HCT116 (cell line): ENCODE measurements around the gene PCBP3. TPM values are rescaled to one million over a fixed set of nuclear protein-coding genes. Genes with fewer than 3 reads are reported as not detected.

Experiments
- ATAC-seq: fragments of 200-7000 bp; cut with Tn5 transposase; 2 replicates; pipeline ENCODE4 v1.9.1; 2020; ENCODE audit warnings: mild to moderate bottlenecking, moderate library complexity
- BruUV-seq: library from RNA; stranded (reverse); fragments of 400-500 nt; replicated peaks from 2 replicates; lab custom pipeline; 2021; lab: Mats Ljungman, UMichigan
- CTCF ChIA-PET: fragments of 300-600 bp; sonication (Branson Sonifier 250); formaldehyde crosslinking; loops from one replicate; lab custom pipeline; 2021; ENCODE audit warnings: antibody characterized with exemption; lab: Charles Lee
- POLR2A ChIA-PET: fragments of 300-600, 350-600 bp; sonication (Branson Sonifier 250); formaldehyde crosslinking; loops from one replicate; lab custom pipeline; 2021; ENCODE audit warnings: antibody characterized with exemption; lab: Charles Lee
- RAD21 ChIA-PET, 2 experiments: fragments of 300-600 bp; sonication (Branson Sonifier 250); formaldehyde crosslinking; loops; one replicate each; lab custom pipeline; 2023; ENCODE audit warnings: low total read pairs in 2 of 2; ENCODE audit not compliant: uncharacterized antibody in 2 of 2, unreplicated experiment in 2 of 2, low non-redundant PET in 1 of 2; lab: Charles Lee
- DNase-seq: peaks from one replicate; pipeline ENCODE4 v3.0.0-alpha.2; 2010; ENCODE audit warnings: low read depth, low spot score
- H2AFZ ChIP-seq: fragments of 200-600 bp; shearing (Covaris generic), sonication (generic); 2 replicates; pipeline ENCODE4 v1.6.1; 2017; ENCODE audit warnings: low read depth, mixed run types, mixed read lengths, antibody characterized with exemption, low read length; ENCODE audit not compliant: poor library complexity, severe bottlenecking
- H3K27ac ChIP-seq: 2 replicates; pipeline ENCODE4 v1.5.1; 2012; ENCODE audit warnings: low read depth, low read length
- H3K27me3 ChIP-seq: fragments of 200-600 bp; sonication (generic); 2 replicates; pipeline ENCODE4 v1.6.1; 2016; ENCODE audit warnings: mixed run types, low read length, mixed read lengths; ENCODE audit not compliant: insufficient read depth
- H3K36me3 ChIP-seq, 2 experiments: fragments of 200-500 bp in 1 of 2; fragments of 200-600 bp in 1 of 2; sonication (Bioruptor generic) in 1 of 2; sonication (generic) in 1 of 2; 2 replicates each; pipeline versions ENCODE4 v1.5.1 to v1.6.1; 2014 to 2016; ENCODE audit warnings: low read length in 2 of 2, inconsistent platforms in 1 of 2, mixed read lengths in 1 of 2, mixed run types in 1 of 2; ENCODE audit not compliant: insufficient read depth in 2 of 2, control insufficient read depth in 1 of 2
- H3K4me1 ChIP-seq, 2 experiments: fragments of 200-600 bp in 1 of 2; sonication (generic) in 1 of 2; 2 replicates each; pipeline versions ENCODE4 v1.5.1 to v1.6.1; 2012 to 2017; ENCODE audit warnings: low read length in 2 of 2, inconsistent platforms in 1 of 2, mild to moderate bottlenecking in 1 of 2, mixed read lengths in 1 of 2, mixed run types in 1 of 2, moderate library complexity in 1 of 2; ENCODE audit not compliant: insufficient read depth in 2 of 2, control insufficient read depth in 1 of 2
- H3K4me2 ChIP-seq: fragments of 200-600 bp; sonication (generic); 2 replicates; pipeline ENCODE4 v1.6.1; 2017; ENCODE audit warnings: mixed run types, low read length, mixed read lengths
- H3K4me3 ChIP-seq, 2 experiments: fragments of 200-600 bp in 1 of 2; sonication (generic) in 1 of 2; replicated peaks in 1 of 2; 2 replicates each; pipeline ENCODE4 v1.5.1; 2011 to 2016; ENCODE audit warnings: low read length in 2 of 2, control low read depth in 1 of 2, low read depth in 1 of 2, mild to moderate bottlenecking in 1 of 2, mixed read lengths in 1 of 2, mixed run types in 1 of 2
- H3K79me2 ChIP-seq: fragments of 200-600 bp; sonication (generic); 2 replicates; pipeline ENCODE4 v1.6.1; 2017; ENCODE audit warnings: mild to moderate bottlenecking, mixed run types, low read length, moderate library complexity, mixed read lengths; ENCODE audit not compliant: insufficient read depth
- H3K9ac ChIP-seq: fragments of 200-600 bp; sonication (generic); 2 replicates; pipeline ENCODE4 v1.6.1; 2016; ENCODE audit warnings: low read length, mixed read lengths
- H3K9me2 ChIP-seq: fragments of 200-600 bp; sonication (generic), shearing (Covaris generic); 2 replicates; pipeline ENCODE4 v1.6.1; 2017; ENCODE audit warnings: mixed run types, mild to moderate bottlenecking, moderate library complexity; ENCODE audit not compliant: insufficient read depth
- H3K9me3 ChIP-seq, 2 experiments: fragments of 200-500 bp in 1 of 2; fragments of 200-600 bp in 1 of 2; sonication (Bioruptor generic) in 1 of 2; sonication (generic) in 1 of 2; 2 replicates each; pipeline ENCODE4 v1.6.1; 2014 to 2017; ENCODE audit warnings: low read length in 2 of 2, mixed read lengths in 2 of 2, inconsistent platforms in 1 of 2, low read depth in 1 of 2, mild to moderate bottlenecking in 1 of 2, mixed run types in 1 of 2, moderate library complexity in 1 of 2; ENCODE audit not compliant: control insufficient read depth in 1 of 2, insufficient read depth in 1 of 2
- H4K20me1 ChIP-seq: fragments of 200-600 bp; sonication (generic), shearing (Covaris generic); 2 replicates; pipeline ENCODE4 v1.6.1; 2017; ENCODE audit warnings: mixed run types, mild to moderate bottlenecking, moderate library complexity; ENCODE audit not compliant: insufficient read depth
- EGR1 ChIP-seq: IDR thresholded peaks from 2 replicates; pipeline ENCODE4 v1.6.1; 2012; ENCODE audit warnings: low read depth
- ELF1 ChIP-seq: IDR thresholded peaks from 2 replicates; pipeline ENCODE4 v1.6.1; 2012; ENCODE audit warnings: low read depth, borderline replicate concordance
- EZH2 ChIP-seq: fragments of 200-600 bp; sonication (generic); IDR thresholded peaks from 2 replicates; pipeline ENCODE4 v1.6.1; 2017; ENCODE audit warnings: antibody characterized with exemption, mixed run types
- EZH2phosphoT487 ChIP-seq: fragments of 200-600 bp; IDR thresholded peaks from 2 replicates; pipeline ENCODE4 v1.6.1; 2018; ENCODE audit warnings: antibody characterized with exemption, borderline replicate concordance
- SIN3A ChIP-seq: IDR thresholded peaks from 2 replicates; pipeline ENCODE4 v1.6.1; 2012; ENCODE audit warnings: low read depth
- SP1 ChIP-seq: IDR thresholded peaks from 2 replicates; pipeline ENCODE4 v1.6.1; 2012; ENCODE audit warnings: low read depth
- TCF7L2 ChIP-seq: IDR thresholded peaks from 2 replicates; pipeline ENCODE4 v1.7.0; 2011; ENCODE audit warnings: borderline replicate concordance, inconsistent platforms; ENCODE audit not compliant: insufficient read depth, insufficient read length; ENCODE audit errors: extremely low read depth
- intact Hi-C: fragments of 100-400 bp; cut with micrococcal nuclease; formaldehyde crosslinking; loops from 2 replicates; pipeline ENCODE4 v1.10.0; 2022
- total RNA-seq: library from RNA; stranded (reverse); gene quantifications from one replicate; pipeline ENCODE4 v1.2.1, GENCODE V29; 2021; ENCODE audit not compliant: unreplicated experiment
- TF ChIP-seq, protein P1 (sequence below): IDR thresholded peaks from 2 replicates; pipeline ENCODE4 v1.6.1; 2011; ENCODE audit warnings: mild to moderate bottlenecking, low read length, moderate library complexity; ENCODE audit not compliant: insufficient replicate concordance; ENCODE audit errors: extremely low read depth

The PCBP3 gene
- total RNA-seq, 1 experiment from 2014 or later, result 3.1 TPM

- no peak overlapping the region for H3K4me3 ChIP-seq
- BruUV-seq, result no TSS peak
- H3K27me3 ChIP-seq, result peaks cover 5% of the 10 kb centered on the region; the same call in 1 of the 2 replicates
- TF ChIP-seq EGR1 (no peak), SIN3A (no peak), TCF7L2 (no peak), SP1 (no peak), EZH2 (no peak), EZH2phosphoT487 (no peak), ELF1 (no peak)
- TF ChIP-seq, protein P1, sequence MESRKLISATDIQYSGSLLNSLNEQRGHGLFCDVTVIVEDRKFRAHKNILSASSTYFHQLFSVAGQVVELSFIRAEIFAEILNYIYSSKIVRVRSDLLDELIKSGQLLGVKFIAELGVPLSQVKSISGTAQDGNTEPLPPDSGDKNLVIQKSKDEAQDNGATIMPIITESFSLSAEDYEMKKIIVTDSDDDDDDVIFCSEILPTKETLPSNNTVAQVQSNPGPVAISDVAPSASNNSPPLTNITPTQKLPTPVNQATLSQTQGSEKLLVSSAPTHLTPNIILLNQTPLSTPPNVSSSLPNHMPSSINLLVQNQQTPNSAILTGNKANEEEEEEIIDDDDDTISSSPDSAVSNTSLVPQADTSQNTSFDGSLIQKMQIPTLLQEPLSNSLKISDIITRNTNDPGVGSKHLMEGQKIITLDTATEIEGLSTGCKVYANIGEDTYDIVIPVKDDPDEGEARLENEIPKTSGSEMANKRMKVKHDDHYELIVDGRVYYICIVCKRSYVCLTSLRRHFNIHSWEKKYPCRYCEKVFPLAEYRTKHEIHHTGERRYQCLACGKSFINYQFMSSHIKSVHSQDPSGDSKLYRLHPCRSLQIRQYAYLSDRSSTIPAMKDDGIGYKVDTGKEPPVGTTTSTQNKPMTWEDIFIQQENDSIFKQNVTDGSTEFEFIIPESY, result no peak
- no peaks in the 10 kb centered on the region for H3K9me3 ChIP-seq
- no peaks in the 10 kb centered on the region for H3K4me1 ChIP-seq
- RAD21 ChIA-PET, result no interaction called here
- H2AFZ ChIP-seq, result no peak overlapping the region
- no peaks in the 10 kb centered on the region for H3K79me2 ChIP-seq
- no peaks in the 10 kb centered on the region for H3K36me3 ChIP-seq
- ATAC-seq (no peak), DNase-seq (no peak)
- no peak overlapping the region for H3K9ac ChIP-seq
- no peaks in the 10 kb centered on the region for H4K20me1 ChIP-seq
- CTCF ChIA-PET, result no interaction called here
- no peaks in the 10 kb centered on the region for H3K9me2 ChIP-seq
- POLR2A ChIA-PET, result no interaction called here
- intact Hi-C loops, result loop anchor here (5.0 kb wide), 1 partner anchor 89 kb away; no protein-coding TSS in a partner anchor
- no peak overlapping the region for H3K4me2 ChIP-seq
- H3K27ac ChIP-seq, result no peak overlapping the region
Measured at GRCh38 chr21:45641480-45642035, 2.0 kb upstream of the PCBP3 start.
